GM23338 (cell line): ENCODE data around the gene PPP1R7. TPM values are rescaled to one million over a fixed set of nuclear protein-coding genes. Genes with fewer than 3 reads are reported as not detected.

Source experiments
- ATAC-seq: fragments of 200-7000 bp; cut with Tn5 transposase; 3 replicates; pipeline ENCODE4 v1.9.1; 2020
- DNase-seq: peaks from one replicate; pipeline ENCODE4 v3.0.0-alpha.2; 2015; ENCODE audit warnings: low spot score
- H2AFZ ChIP-seq: fragments of 200-600 bp; sonication (generic); 2 replicates; pipeline ENCODE4 v1.8.0; 2016; ENCODE audit warnings: antibody characterized with exemption, mild to moderate bottlenecking, moderate library complexity
- H3F3A ChIP-seq: fragments of 200-600 bp; sonication (generic); replicated peaks from 2 replicates; pipeline ENCODE4 v1.8.0; 2017; ENCODE audit warnings: antibody characterized with exemption, mixed run types, low read depth
- H3K27ac ChIP-seq: fragments of 200-600 bp; sonication (generic); 2 replicates; pipeline ENCODE4 v1.6.1; 2016; ENCODE audit warnings: low read depth
- H3K27me3 ChIP-seq: fragments of 200-600 bp; sonication (generic); 2 replicates; pipeline ENCODE4 v1.8.0; 2016; ENCODE audit warnings: mild to moderate bottlenecking, mixed run types, moderate library complexity; ENCODE audit not compliant: insufficient read depth
- H3K36me3 ChIP-seq: fragments of 200-600 bp; sonication (generic); 2 replicates; pipeline ENCODE4 v1.8.0; 2016; ENCODE audit warnings: mild to moderate bottlenecking; ENCODE audit not compliant: insufficient read depth
- H3K4me1 ChIP-seq: fragments of 200-600 bp; sonication (generic); 2 replicates; pipeline ENCODE4 v1.8.0; 2016; ENCODE audit warnings: mild to moderate bottlenecking, moderate library complexity; ENCODE audit not compliant: insufficient read depth
- H3K4me2 ChIP-seq: fragments of 200-600 bp; sonication (generic); 2 replicates; pipeline ENCODE4 v1.7.1; 2017; ENCODE audit warnings: mixed run types
- H3K4me3 ChIP-seq: fragments of 200-600 bp; sonication (generic); 2 replicates; pipeline ENCODE4 v1.6.1; 2016; ENCODE audit warnings: mixed run types
- H3K79me2 ChIP-seq: fragments of 200-600 bp; sonication (generic); replicated peaks from 2 replicates; pipeline ENCODE4 v1.8.0; 2017; ENCODE audit warnings: mild to moderate bottlenecking; ENCODE audit not compliant: insufficient read depth
- H3K9me2 ChIP-seq: fragments of 200-600 bp; sonication (generic); 2 replicates; pipeline ENCODE4 v1.8.0; 2017; ENCODE audit not compliant: insufficient read depth
- H4K20me1 ChIP-seq: fragments of 200-600 bp; sonication (generic); replicated peaks from 2 replicates; pipeline ENCODE4 v1.8.0; 2017; ENCODE audit warnings: mild to moderate bottlenecking; ENCODE audit not compliant: insufficient read depth
- H3K27ac Mint-ChIP-seq: 2 replicates; pipeline ENCODE4 v1.8.0; 2020; ENCODE audit warnings: inconsistent platforms, mild to moderate bottlenecking, moderate library complexity, mixed read lengths
- H3K27me3 Mint-ChIP-seq: 3 replicates; pipeline ENCODE4 v1.8.0; 2022; ENCODE audit warnings: low read depth, mild to moderate bottlenecking, moderate library complexity, mixed read lengths, inconsistent platforms; ENCODE audit not compliant: insufficient read depth, poor library complexity
- H3K36me3 Mint-ChIP-seq: 3 replicates; pipeline ENCODE4 v1.8.0; 2021; ENCODE audit warnings: low read depth, mild to moderate bottlenecking, inconsistent platforms, moderate library complexity, mixed read lengths
- H3K4me1 Mint-ChIP-seq: 3 replicates; pipeline ENCODE4 v1.8.0; 2020; ENCODE audit warnings: mild to moderate bottlenecking, inconsistent platforms, mixed read lengths
- H3K4me3 Mint-ChIP-seq: 3 replicates; pipeline ENCODE4 v1.8.0; 2021; ENCODE audit warnings: moderate library complexity, mild to moderate bottlenecking, inconsistent platforms, mixed read lengths
- H3K9me3 Mint-ChIP-seq: 3 replicates; pipeline ENCODE4 v1.8.0; 2020; ENCODE audit warnings: moderate library complexity, mild to moderate bottlenecking, inconsistent platforms, mixed read lengths
- CREB1 ChIP-seq: fragments of 250-450 bp; sonication (Bioruptor Pico); IDR thresholded peaks from 2 replicates; pipeline ENCODE4 v1.5.0; 2020; ENCODE audit warnings: low read depth, mild to moderate bottlenecking, moderate library complexity
- EZH2 ChIP-seq: fragments of 200-600 bp; sonication (generic); IDR thresholded peaks from one replicate; pipeline ENCODE4 v1.8.0; 2017; ENCODE audit warnings: antibody characterized with exemption, mild to moderate bottlenecking, low read depth; ENCODE audit not compliant: unreplicated experiment
- EZH2phosphoT487 ChIP-seq: fragments of 200-600 bp; sonication (generic); IDR thresholded peaks from one replicate; pipeline ENCODE4 v1.8.1; 2018; ENCODE audit warnings: antibody characterized with exemption; ENCODE audit not compliant: unreplicated experiment
- NANOG ChIP-seq: IDR thresholded peaks from 2 replicates; pipeline ENCODE4 v1.6.1; 2016; ENCODE audit warnings: antibody characterized with exemption, borderline replicate concordance
- POLR2AphosphoS5 ChIP-seq: IDR thresholded peaks from 2 replicates; pipeline ENCODE4 v1.6.1; 2016; ENCODE audit warnings: antibody characterized with exemption, low read depth
- ZNF331 ChIP-seq: fragments of 250-450 bp; sonication (Bioruptor Pico); IDR thresholded peaks from 2 replicates; pipeline ENCODE4 v1.5.0; 2020; ENCODE audit warnings: low read depth, mild to moderate bottlenecking, moderate library complexity
- polyA plus RNA-seq: library from polyadenylated mRNA; unstranded; fragments of >200 nt; fragmentation: Nextera tagmentation; extraction: Ambion mirVana; gene quantifications from 2 replicates; pipeline ENCODE4 v1.2.1, GENCODE V29; 2016
- total RNA-seq: library from RNA; depleted of rRNA; stranded (reverse); fragments of >200 nt; shearing (Covaris generic); gene quantifications from 2 replicates; pipeline ENCODE4 v1.2.3, GENCODE V29; 2014
- TF ChIP-seq, protein P1 (sequence below), 2 experiments: fragments of 200-600 bp in 1 of 2; sonication (generic) in 1 of 2; conservative IDR thresholded peaks; 2 replicates each; pipeline versions ENCODE4 v1.5.1 to v1.6.1; 2016 to 2017; ENCODE audit warnings: antibody characterized with exemption in 2 of 2, low read depth in 2 of 2, mild to moderate bottlenecking in 2 of 2, moderate library complexity in 1 of 2
- TF ChIP-seq, protein P2 (sequence below): fragments of 250-450 bp; sonication (Bioruptor Pico); IDR thresholded peaks from 2 replicates; pipeline ENCODE4 v1.5.0; 2020; ENCODE audit warnings: mild to moderate bottlenecking, moderate library complexity

Gene PPP1R7
- total and polyA plus RNA-seq, 2 experiments from 2014 or later: 48.2 to 94.3 TPM

GRCh38 chr2:241228860-241229516 is 78.7 kb downstream of the PPP1R7 start:
- no peak overlapping the region; the same call in 2 of the 3 replicates for H3K4me3 Mint-ChIP-seq
- H3K4me1 Mint-ChIP-seq: peaks cover 8% of the 10 kb centered on the region
- Histone ChIP-seq H3K79me2 (0 out of 2 replicates have a peak, but pooled peaks cover 3% of the 10 kb centered on the region), H3K27ac (no peak overlapping the region), H3K4me2 (no peak overlapping the region), H3F3A (peaks cover 3% of the 10 kb centered on the region; the same call in 1 of the 2 replicates), H3K36me3 (peaks cover 18% of the 10 kb centered on the region), H4K20me1 (peaks cover 19% of the 10 kb centered on the region), H2AFZ (no peak overlapping the region), H3K9me2 (no peaks in the 10 kb centered on the region), H3K4me1 (peaks cover 3% of the 10 kb centered on the region; the same call in 1 of the 2 replicates), H3K4me3 (no peak overlapping the region), H3K27me3 (no peaks in the 10 kb centered on the region)
- peaks cover 31% of the 10 kb centered on the region for H3K27me3 Mint-ChIP-seq
- TF ChIP-seq POLR2AphosphoS5: no peak
- no peak for TF ChIP-seq EZH2phosphoT487
- TF ChIP-seq ZNF331 (CRISPR knock-in tag): no peak
- TF ChIP-seq, protein P1, sequence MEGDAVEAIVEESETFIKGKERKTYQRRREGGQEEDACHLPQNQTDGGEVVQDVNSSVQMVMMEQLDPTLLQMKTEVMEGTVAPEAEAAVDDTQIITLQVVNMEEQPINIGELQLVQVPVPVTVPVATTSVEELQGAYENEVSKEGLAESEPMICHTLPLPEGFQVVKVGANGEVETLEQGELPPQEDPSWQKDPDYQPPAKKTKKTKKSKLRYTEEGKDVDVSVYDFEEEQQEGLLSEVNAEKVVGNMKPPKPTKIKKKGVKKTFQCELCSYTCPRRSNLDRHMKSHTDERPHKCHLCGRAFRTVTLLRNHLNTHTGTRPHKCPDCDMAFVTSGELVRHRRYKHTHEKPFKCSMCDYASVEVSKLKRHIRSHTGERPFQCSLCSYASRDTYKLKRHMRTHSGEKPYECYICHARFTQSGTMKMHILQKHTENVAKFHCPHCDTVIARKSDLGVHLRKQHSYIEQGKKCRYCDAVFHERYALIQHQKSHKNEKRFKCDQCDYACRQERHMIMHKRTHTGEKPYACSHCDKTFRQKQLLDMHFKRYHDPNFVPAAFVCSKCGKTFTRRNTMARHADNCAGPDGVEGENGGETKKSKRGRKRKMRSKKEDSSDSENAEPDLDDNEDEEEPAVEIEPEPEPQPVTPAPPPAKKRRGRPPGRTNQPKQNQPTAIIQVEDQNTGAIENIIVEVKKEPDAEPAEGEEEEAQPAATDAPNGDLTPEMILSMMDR (conservative IDR thresholded peaks at IDR 0.05; ENCODE audit: low read depth in 2 of 2): no peak
- TF ChIP-seq NANOG: no peak
- TF ChIP-seq EZH2: no peak
- ATAC-seq (no peak), DNase-seq (no peak)
- peak overlapping the region; percentile 72; the same call in 1 of the 2 replicates for H3K27ac Mint-ChIP-seq
- peaks cover 66% of the 10 kb centered on the region for H3K36me3 Mint-ChIP-seq
- H3K9me3 Mint-ChIP-seq: no peaks in the 10 kb centered on the region; the same call in 2 of the 3 replicates

DNA sequence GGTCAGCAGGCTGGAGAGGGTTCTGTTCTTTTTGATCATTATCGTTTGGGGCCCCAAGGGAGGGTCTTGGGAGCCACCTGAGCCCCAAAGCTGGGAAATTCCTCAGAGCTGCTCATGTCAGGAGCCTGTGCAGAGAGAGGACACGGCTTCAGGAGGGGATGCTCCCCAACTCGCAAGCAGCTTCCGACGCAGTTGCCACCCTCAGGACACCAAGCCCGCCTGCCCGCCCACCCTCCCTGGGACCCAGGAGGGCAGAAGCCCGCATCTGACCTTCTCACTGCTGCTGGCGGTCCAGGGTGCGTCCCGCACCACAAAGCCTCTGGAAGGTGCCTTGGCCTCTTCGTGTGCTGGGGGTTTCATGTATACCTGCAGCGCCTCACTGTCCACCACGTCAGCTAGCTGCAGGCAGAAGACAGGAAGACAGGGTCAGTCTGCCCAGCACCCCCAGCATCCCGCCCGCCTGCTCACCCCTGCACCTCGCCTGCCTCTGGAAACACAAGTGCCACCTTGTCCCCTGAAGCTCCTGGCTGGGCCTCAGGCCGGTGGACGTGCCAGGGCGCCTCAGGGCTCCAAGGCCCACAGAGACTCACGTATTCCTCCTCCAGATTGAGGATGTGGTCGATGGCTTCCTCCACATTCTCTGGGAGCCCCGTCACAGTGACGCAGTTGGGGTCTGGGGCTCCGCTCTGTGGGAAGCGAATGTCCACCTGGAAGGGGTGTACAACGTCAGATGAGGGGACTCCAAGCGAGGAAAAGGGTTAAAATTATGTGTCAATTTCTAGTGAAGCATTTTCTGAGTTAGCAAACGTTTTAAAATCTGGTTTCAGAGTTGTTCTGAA is 79.5 kb downstream of the PPP1R7 start:
- no peak overlapping the region for H3K4me3 ChIP-seq
- ATAC-seq: no peak
- Mint-ChIP-seq H3K4me3 (no peak overlapping the region), H3K36me3 (peaks cover 69% of the 10 kb centered on the region), H3K9me3 (no peaks in the 10 kb centered on the region; the same call in 2 of the 3 replicates), H3K4me1 (peaks cover 3% of the 10 kb centered on the region; the same call in 2 of the 3 replicates), H3K27ac (no peak overlapping the region), H3K27me3 (peaks cover 28% of the 10 kb centered on the region)
- no peaks in the 10 kb centered on the region for H3K27me3 ChIP-seq
- no peak for TF ChIP-seq CREB1 (CRISPR knock-in tag)
- TF ChIP-seq, protein P2, sequence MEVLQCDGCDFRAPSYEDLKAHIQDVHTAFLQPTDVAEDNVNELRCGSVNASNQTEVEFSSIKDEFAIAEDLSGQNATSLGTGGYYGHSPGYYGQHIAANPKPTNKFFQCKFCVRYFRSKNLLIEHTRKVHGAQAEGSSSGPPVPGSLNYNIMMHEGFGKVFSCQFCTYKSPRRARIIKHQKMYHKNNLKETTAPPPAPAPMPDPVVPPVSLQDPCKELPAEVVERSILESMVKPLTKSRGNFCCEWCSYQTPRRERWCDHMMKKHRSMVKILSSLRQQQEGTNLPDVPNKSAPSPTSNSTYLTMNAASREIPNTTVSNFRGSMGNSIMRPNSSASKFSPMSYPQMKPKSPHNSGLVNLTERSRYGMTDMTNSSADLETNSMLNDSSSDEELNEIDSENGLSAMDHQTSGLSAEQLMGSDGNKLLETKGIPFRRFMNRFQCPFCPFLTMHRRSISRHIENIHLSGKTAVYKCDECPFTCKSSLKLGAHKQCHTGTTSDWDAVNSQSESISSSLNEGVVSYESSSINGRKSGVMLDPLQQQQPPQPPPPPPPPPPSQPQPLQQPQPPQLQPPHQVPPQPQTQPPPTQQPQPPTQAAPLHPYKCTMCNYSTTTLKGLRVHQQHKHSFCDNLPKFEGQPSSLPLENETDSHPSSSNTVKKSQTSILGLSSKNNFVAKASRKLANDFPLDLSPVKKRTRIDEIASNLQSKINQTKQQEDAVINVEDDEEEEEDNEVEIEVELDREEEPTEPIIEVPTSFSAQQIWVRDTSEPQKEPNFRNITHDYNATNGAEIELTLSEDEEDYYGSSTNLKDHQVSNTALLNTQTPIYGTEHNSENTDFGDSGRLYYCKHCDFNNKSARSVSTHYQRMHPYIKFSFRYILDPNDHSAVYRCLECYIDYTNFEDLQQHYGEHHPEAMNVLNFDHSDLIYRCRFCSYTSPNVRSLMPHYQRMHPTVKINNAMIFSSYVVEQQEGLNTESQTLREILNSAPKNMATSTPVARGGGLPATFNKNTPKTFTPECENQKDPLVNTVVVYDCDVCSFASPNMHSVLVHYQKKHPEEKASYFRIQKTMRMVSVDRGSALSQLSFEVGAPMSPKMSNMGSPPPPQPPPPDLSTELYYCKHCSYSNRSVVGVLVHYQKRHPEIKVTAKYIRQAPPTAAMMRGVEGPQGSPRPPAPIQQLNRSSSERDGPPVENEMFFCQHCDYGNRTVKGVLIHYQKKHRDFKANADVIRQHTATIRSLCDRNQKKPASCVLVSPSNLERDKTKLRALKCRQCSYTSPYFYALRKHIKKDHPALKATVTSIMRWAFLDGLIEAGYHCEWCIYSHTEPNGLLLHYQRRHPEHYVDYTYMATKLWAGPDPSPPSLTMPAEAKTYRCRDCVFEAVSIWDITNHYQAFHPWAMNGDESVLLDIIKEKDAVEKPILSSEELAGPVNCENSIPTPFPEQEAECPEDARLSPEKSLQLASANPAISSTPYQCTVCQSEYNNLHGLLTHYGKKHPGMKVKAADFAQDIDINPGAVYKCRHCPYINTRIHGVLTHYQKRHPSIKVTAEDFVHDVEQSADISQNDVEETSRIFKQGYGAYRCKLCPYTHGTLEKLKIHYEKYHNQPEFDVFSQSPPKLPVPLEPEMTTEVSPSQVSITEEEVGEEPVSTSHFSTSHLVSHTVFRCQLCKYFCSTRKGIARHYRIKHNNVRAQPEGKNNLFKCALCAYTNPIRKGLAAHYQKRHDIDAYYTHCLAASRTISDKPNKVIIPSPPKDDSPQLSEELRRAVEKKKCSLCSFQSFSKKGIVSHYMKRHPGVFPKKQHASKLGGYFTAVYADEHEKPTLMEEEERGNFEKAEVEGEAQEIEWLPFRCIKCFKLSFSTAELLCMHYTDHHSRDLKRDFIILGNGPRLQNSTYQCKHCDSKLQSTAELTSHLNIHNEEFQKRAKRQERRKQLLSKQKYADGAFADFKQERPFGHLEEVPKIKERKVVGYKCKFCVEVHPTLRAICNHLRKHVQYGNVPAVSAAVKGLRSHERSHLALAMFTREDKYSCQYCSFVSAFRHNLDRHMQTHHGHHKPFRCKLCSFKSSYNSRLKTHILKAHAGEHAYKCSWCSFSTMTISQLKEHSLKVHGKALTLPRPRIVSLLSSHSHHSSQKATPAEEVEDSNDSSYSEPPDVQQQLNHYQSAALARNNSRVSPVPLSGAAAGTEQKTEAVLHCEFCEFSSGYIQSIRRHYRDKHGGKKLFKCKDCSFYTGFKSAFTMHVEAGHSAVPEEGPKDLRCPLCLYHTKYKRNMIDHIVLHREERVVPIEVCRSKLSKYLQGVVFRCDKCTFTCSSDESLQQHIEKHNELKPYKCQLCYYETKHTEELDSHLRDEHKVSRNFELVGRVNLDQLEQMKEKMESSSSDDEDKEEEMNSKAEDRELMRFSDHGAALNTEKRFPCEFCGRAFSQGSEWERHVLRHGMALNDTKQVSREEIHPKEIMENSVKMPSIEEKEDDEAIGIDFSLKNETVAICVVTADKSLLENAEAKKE (CRISPR knock-in tag): no peak
- H4K20me1 ChIP-seq: peaks cover 22% of the 10 kb centered on the region
- H3K9me2 ChIP-seq: no peaks in the 10 kb centered on the region
- no peak overlapping the region for H3K4me2 ChIP-seq
- H3K4me1 ChIP-seq: peaks cover 3% of the 10 kb centered on the region; the same call in 1 of the 2 replicates
- peaks cover 22% of the 10 kb centered on the region for H3K36me3 ChIP-seq
- H3F3A ChIP-seq: peaks cover 3% of the 10 kb centered on the region; the same call in 1 of the 2 replicates
- H3K79me2 ChIP-seq: 0 out of 2 replicates have a peak, but pooled peaks cover 3% of the 10 kb centered on the region
- no peak for DNase-seq
- no peak overlapping the region for H3K27ac ChIP-seq
- no peak overlapping the region for H2AFZ ChIP-seq
